GM12865 (cell line): Measurements from ENCODE around the gene SLC9A9.
A peak's percentile ranks its signal among the peaks of the same experiment; 100 is the strongest.

ENCODE experiments used
- DNase-seq: peaks from one replicate; pipeline ENCODE4 v3.0.0; 2010; ENCODE audit warnings: low read depth
- H3K4me3 ChIP-seq: 2 replicates; pipeline ENCODE4 v1.5.1; 2011; ENCODE audit warnings: mild to moderate bottlenecking, low read depth, low read length, control low read depth
- TF ChIP-seq, protein P1 (sequence below): IDR thresholded peaks from 2 replicates; pipeline ENCODE4 v1.5.1; 2011; ENCODE audit warnings: low read length, control low read depth, low read depth, inconsistent platforms; ENCODE audit not compliant: insufficient read depth; ENCODE audit errors: missing control alignments

SLC9A9 gene

DNA sequence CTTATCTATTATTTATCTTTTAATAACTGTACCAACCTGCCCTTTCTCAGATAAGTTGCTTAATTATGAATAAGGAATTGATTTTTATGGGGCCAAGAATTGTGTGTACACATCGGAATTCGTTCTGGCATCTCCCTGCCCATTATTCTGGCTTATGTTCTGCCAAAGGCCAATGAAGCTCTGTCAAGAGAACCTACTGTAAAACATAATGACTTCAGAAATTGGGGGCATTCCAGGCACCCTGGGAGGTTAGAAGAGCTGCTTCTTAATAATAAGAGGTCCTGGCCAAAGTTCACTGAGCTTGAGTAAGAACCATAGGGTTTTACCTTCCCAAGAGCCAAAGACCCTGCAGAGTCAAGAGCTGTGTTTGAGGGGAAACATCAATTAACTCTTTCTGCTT is 261.7 kb downstream of the SLC9A9 start:
- DNase-seq = peak; percentile 9
- TF ChIP-seq, protein P1, sequence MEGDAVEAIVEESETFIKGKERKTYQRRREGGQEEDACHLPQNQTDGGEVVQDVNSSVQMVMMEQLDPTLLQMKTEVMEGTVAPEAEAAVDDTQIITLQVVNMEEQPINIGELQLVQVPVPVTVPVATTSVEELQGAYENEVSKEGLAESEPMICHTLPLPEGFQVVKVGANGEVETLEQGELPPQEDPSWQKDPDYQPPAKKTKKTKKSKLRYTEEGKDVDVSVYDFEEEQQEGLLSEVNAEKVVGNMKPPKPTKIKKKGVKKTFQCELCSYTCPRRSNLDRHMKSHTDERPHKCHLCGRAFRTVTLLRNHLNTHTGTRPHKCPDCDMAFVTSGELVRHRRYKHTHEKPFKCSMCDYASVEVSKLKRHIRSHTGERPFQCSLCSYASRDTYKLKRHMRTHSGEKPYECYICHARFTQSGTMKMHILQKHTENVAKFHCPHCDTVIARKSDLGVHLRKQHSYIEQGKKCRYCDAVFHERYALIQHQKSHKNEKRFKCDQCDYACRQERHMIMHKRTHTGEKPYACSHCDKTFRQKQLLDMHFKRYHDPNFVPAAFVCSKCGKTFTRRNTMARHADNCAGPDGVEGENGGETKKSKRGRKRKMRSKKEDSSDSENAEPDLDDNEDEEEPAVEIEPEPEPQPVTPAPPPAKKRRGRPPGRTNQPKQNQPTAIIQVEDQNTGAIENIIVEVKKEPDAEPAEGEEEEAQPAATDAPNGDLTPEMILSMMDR = no peak
- no peak overlapping the region for H3K4me3 ChIP-seq

DNA sequence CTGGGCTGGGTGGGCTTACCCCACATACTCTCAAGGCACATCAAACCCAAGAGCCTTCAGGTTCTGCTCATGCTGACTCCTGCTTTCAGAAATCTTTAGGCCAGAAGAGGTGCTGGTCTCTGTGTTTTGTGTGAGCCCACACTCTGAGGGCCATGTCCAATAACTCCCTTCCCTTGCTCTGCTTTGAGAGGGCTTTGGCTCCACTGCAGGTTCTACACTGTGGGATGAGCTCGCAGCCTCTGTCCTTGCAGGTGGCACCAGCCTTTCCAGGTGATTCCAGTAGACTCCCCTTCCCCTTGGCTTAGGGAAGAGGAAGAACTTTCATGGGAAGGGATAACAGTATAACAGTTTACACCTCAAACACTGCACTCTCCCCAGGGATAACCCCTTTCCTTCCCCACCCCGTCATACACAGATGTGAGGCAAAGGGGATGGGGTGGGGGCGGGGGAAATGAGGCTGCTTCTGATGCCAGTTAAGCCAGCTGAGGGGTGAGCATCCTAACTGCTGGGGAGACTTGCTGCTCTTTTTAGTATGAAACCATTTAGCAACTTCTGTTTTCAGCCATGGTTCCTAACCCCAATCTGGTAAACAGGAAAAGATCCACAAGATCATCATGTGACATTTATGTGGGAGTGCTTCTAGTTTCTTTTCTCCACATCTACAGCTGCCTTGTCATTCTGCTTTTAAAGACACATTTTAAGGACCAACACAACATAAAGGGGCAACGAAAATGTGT is 262.4 kb downstream of the SLC9A9 start:
- DNase-seq = peak; percentile 56
- no peak overlapping the region for H3K4me3 ChIP-seq
- TF ChIP-seq, protein P1 = no peak

DNA sequence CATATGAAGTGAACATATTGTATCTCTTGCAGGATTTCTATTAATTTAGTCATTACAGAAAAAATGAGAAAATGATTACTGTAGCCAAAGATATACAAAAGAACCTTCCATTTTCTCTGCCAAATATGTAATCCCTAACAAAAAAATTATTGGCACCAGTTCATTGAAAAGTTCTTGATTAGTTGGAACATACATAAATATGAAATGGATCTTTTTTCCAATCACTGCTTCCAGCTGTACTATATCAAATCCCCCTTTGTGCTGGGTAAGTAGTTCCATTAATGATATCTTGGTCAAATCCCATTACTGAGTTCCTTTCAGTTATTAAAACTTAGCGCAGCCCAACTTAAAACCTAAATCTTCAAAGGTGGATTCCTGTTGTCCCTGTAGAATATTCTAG is 263.8 kb downstream of the SLC9A9 start:
- TF ChIP-seq, protein P1 = no peak
- no peak for DNase-seq
- no peak overlapping the region for H3K4me3 ChIP-seq

DNA sequence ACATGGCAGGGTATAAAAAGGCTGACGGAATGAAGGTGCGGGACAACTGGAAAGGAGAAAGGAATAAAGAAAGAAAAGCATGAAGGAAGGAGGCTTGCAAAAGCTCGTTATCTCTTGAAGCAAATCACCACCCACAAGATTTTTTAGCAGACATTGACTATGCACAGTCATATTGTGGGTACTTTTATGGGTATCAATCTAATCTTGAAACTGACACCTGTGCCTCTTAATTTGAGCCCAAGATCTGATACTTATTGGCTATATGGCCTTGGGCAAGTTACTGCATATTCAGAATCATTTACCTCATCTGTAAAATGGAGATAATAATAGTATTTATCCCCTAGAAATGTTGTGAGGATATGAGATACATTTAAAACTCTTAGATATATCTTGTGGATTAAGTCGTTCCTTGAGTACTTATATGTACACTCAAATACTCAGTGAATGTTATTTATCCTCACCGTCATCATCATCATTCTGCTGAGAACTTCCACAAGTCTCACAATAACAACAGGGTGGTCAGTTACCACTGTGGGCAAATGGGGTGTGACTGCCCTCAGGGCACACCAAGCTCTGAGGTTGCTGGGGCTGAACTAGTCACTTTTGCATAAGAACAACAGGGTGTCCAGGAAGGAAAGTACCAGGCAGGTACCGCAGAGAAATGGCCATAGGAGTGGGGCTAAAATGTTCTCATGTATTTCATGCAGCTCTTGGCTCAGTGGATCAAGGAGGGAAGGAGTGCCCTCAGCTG is 266.1 kb downstream of the SLC9A9 start:
- peak; percentile 42 for DNase-seq
- TF ChIP-seq, protein P1 = no peak
- H3K4me3 ChIP-seq = no peak overlapping the region

DNA sequence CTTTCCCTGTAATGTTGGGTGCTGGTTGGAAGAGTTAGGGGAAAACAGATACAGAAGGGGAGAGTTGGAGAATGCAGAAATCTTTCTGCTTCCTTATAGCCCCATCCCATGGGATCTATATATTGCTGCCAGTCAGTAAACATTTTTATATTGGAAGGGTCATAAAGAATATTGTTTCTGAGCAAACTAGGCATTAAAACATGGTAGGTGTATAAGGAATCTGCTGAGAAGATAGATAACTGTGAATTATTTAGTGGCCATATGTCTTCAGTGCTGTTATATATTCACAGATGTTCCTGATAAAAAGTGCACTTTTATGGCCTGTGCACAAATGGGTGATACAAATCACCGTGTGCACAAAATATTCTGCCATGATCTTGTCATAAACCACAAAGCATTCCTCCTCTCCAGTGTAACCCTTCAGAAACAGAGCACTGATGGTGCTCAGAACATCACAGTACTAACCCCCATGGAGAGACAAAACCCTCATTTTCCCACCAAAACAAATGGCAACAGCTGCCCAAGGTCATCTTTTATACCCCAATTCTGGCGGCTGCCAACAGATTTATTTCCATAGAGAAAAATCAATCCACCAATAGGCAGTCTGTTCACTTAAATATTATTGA is 269.3 kb downstream of the SLC9A9 start:
- no peak overlapping the region for H3K4me3 ChIP-seq
- no peak for DNase-seq
- TF ChIP-seq, protein P1 = no peak

DNA sequence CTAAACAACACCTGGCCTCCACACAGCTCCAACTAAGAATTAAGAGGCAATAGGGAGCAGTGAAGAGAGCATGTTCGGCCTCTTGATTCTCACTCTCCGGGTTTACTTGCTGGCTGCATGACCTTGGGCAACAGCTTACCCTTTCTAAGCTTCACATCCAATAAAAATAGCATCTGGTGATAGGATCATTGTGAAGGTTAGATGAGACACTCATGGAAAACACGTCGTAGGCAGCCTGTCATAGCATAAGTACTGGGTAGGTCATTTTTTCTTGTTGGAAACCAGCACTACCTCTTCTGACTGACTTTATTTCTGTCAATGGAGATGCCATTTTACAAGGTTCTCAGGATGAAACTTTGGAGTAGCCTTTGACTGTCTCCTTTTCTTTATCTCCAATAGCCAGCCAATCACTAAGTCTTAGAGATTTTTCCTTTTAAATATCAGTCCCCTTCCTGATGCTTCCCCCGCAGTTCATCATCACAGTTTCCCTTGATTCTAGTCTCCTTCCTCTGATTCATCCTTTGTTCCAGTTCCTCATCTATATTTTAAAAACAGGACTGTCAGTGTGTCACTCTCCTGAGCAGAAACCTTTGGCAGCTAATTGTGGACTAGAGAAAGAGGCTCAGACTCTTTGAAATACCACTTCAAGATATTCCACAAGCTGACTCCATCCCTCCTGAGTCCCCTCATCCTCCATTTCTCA is 271.5 kb downstream of the SLC9A9 start:
- no peak overlapping the region for H3K4me3 ChIP-seq
- TF ChIP-seq, protein P1 = no peak
- no peak for DNase-seq
